Thyroid gland (tissue), 4 donors: Measurements from ENCODE around the gene MEF2B.

ENCODE experiments used
- POLR2A ChIP-seq, 2 donors: fragments of 450-650 bp; IDR thresholded peaks; one replicate each; pipeline ENCODE4 v1.6.1; 2017; ENCODE audit warnings: antibody characterized with exemption in 2 of 2, mild to moderate bottlenecking in 2 of 2, moderate library complexity in 1 of 2
- TF ChIP-seq, protein P1 (sequence below), 6 experiments: fragments of 200-600 bp in 3 of 6; fragments of 450-650 bp in 3 of 6; sonication (generic) in 3 of 6; IDR thresholded peaks; one replicate each; pipeline ENCODE4 v1.5.1; 2016 to 2019; ENCODE audit warnings: antibody characterized with exemption in 6 of 6, mild to moderate bottlenecking in 2 of 6, inconsistent platforms in 1 of 6, moderate library complexity in 1 of 6

DNA sequence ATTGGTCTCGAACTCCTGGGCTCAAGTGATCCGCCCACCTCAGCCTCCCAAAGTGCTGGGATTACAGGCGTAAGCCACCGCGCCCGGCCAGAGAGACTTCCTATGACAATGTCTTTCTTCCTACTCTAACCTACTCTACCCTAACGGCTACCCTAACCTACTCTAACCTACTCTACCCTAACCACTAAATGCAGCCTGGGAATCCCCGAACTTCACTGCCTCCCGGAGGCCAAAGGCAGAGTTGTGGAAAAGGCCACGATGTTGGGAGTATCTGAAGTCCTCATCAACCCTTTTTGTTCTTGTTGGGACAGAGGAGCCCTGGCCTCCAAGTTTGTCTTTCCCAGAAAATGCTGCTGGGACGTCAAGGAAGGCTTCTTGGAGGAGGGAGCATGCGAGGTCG is 34.1 kb upstream of the MEF2B start:
- TF ChIP-seq, protein P1, sequence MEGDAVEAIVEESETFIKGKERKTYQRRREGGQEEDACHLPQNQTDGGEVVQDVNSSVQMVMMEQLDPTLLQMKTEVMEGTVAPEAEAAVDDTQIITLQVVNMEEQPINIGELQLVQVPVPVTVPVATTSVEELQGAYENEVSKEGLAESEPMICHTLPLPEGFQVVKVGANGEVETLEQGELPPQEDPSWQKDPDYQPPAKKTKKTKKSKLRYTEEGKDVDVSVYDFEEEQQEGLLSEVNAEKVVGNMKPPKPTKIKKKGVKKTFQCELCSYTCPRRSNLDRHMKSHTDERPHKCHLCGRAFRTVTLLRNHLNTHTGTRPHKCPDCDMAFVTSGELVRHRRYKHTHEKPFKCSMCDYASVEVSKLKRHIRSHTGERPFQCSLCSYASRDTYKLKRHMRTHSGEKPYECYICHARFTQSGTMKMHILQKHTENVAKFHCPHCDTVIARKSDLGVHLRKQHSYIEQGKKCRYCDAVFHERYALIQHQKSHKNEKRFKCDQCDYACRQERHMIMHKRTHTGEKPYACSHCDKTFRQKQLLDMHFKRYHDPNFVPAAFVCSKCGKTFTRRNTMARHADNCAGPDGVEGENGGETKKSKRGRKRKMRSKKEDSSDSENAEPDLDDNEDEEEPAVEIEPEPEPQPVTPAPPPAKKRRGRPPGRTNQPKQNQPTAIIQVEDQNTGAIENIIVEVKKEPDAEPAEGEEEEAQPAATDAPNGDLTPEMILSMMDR (IDR thresholded peaks at IDR 0.05), result no peak
- TF ChIP-seq POLR2A (IDR thresholded peaks at IDR 0.05), result no peak
